Measurements from ENCODE around the gene STK32C.

The STK32C gene

GRCh38 chr10:132174237-132174636 is 133.5 kb downstream of the STK32C start:
- H3K36me3 ChIP-seq (ENCODE audit: control insufficient read depth, insufficient read depth, low read length) = no peaks in the 10 kb centered on the region
- DNase-seq (ENCODE audit: extremely low read depth, insufficient read length) = no peak
- H3K27me3 ChIP-seq (replicated peaks; ENCODE audit: control insufficient read depth, insufficient read depth, low read length) = no peaks in the 10 kb centered on the region; the same call in 1 of the 2 replicates
- no peak for TF ChIP-seq CTCF (IDR thresholded peaks at IDR 0.05; ENCODE audit: insufficient read depth, low read length, poor library complexity, severe bottlenecking)
- H3K4me3 ChIP-seq (replicated peaks; ENCODE audit: low read depth, low read length) = no peak overlapping the region

GRCh38 chr10:132173185-132173584 is 134.6 kb downstream of the STK32C start:
- Histone ChIP-seq H3K4me3 (replicated peaks; ENCODE audit: low read depth, low read length) (no peak overlapping the region), H3K36me3 (ENCODE audit: control insufficient read depth, insufficient read depth, low read length) (no peaks in the 10 kb centered on the region), H3K27me3 (replicated peaks; ENCODE audit: control insufficient read depth, insufficient read depth, low read length) (no peaks in the 10 kb centered on the region; the same call in 1 of the 2 replicates)
- DNase-seq (ENCODE audit: extremely low read depth, insufficient read length) = no peak
- TF ChIP-seq CTCF (IDR thresholded peaks at IDR 0.05; ENCODE audit: insufficient read depth, low read length, poor library complexity, severe bottlenecking) = no peak

GRCh38 chr10:132172091-132173066 is 135.4 kb downstream of the STK32C start:
- DNase-seq (ENCODE audit: extremely low read depth, insufficient read length) = no peak
- Histone ChIP-seq H3K4me3 (replicated peaks; ENCODE audit: low read depth, low read length) (no peak overlapping the region), H3K36me3 (ENCODE audit: control insufficient read depth, insufficient read depth, low read length) (no peaks in the 10 kb centered on the region), H3K27me3 (replicated peaks; ENCODE audit: control insufficient read depth, insufficient read depth, low read length) (no peaks in the 10 kb centered on the region; the same call in 1 of the 2 replicates)
- TF ChIP-seq CTCF (IDR thresholded peaks at IDR 0.05; ENCODE audit: insufficient read depth, low read length, poor library complexity, severe bottlenecking) = no peak

GRCh38 chr10:132170561-132171361 is 137.0 kb downstream of the STK32C start:
- H3K36me3 ChIP-seq (ENCODE audit: control insufficient read depth, insufficient read depth, low read length) = no peaks in the 10 kb centered on the region
- DNase-seq (ENCODE audit: extremely low read depth, insufficient read length) = no peak

More at GRCh38 chr10:132170561-132171361, 137.0 kb downstream of the STK32C start:
- Histone ChIP-seq H3K4me3 (replicated peaks; ENCODE audit: low read depth, low read length) (no peak overlapping the region), H3K27me3 (replicated peaks; ENCODE audit: control insufficient read depth, insufficient read depth, low read length) (no peaks in the 10 kb centered on the region)
- no peak for TF ChIP-seq CTCF (IDR thresholded peaks at IDR 0.05; ENCODE audit: insufficient read depth, low read length, poor library complexity, severe bottlenecking)
